Measurements from ENCODE around the gene SEMA6D.

The SEMA6D gene

DNA sequence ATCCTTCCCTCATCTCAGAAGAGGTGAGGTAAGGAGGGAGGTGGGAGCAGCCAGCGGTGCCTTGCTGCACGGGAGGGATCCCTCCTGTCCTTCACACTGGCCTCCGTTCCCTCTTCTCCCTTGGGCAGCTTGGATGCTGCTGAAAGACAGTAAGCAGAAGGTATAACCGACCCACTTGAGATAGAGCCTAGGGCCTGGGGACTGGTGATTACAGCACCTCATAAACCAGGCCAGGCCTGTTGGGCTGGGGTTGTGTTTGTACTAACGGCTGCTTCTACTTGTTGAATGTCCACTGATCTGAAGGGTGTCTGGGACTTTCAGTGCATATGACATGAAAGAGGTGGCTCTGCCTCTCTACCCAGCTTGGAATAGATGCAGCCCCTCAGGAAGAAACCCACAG, 25.0 kb downstream of the SEMA6D start:
- no peak for DNase-seq

DNA sequence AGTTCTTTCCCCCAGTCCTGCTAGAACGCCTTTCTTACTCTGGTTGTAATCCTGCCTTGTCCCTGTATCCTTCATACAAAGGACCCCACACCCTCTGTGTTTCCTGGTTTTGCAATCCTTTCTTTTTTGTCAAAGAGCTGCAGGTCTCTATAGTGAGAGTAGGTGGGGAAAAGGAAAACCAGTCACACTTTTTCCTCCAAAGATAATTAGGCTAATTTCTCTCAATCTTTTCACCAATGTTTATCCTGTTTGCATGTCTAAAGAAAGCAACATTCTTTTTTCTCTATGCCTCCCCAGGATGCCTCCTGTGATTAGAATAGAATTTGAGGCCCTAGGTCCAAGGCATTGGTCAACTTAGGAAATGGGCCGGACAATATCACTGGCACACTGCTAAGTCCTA, 25.4 kb downstream of the SEMA6D start:
- no peak for DNase-seq

DNA sequence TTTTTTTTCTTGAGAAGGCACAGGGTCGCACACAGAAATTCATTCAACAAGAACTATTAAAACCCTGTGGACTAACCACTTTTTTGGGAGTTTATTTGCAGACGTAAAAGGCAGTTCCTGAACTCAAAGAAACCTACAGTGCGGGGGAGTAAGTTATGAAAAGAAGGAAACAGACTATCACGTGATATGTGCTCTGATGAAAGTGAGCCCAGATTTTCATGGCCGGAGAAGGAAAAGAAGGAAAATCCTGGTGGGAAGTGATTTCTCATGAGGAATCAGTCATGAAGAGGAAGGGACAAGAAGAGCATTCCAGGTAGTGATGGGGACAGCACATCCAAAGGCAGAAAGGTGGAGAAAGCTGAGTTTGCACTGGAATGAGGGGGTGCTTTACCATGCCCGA, 26.1 kb downstream of the SEMA6D start:
- DNase-seq, result no peak

DNA sequence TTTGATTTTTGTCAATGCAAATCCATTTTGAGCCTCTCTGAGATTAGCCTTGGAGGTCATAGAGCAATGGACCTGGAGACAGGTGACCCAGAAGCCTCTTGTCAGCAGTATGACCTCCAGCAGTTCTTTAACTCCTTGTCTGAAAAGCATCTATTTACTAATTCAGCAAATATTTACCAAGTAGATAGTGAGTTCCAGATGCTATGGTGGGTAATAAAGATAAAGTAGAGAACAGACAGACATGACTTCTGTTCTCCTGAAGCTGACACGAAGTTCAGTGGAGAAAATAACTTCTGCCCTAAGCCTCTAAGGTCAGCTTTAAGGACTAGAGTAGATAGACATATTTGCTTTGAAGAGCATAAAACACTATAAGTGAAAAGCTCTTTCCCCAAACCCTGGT, 26.6 kb downstream of the SEMA6D start:
- DNase-seq, result no peak

DNA sequence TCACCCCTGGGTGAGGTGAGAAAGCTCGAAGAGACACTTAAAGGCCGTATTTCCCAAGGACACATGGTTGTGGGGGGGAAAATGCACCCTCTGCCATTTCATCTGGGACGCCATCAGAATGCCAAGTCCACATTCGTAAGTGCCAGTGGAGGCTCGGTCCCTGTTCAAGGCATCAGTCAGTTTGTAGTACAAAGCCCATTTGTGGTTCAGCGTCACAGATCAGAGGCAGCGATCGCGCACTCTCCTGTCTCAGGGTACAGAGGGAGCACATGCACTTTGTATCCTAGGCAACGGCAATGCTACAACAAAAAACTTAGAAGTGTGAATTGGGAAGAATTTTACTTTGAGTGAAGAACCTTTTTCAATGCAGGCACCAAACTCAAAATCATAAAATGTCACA, 27.2 kb downstream of the SEMA6D start:
- DNase-seq, result peak in 26 of 56 donors; percentile 6 to 62 (median 26)

DNA sequence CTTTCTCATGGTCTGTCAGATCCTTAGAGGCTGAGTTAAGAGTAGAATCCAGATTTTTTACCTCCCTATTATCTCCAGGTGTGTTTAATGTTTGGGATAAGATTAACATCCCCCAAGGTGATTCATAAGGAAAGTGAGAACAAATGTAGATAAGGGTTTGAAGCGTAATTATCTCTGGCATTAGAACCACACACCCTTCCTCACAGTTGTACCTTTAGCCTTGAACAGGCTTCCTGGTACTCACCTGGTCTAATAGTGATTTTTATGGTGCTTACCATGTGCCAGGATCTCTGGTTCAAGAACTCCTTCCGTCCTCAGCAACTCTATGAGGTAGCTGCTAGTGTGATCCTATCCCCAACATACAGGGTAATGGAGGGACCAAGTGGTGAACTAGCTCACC, 27.7 kb downstream of the SEMA6D start:
- DNase-seq, result no peak

DNA sequence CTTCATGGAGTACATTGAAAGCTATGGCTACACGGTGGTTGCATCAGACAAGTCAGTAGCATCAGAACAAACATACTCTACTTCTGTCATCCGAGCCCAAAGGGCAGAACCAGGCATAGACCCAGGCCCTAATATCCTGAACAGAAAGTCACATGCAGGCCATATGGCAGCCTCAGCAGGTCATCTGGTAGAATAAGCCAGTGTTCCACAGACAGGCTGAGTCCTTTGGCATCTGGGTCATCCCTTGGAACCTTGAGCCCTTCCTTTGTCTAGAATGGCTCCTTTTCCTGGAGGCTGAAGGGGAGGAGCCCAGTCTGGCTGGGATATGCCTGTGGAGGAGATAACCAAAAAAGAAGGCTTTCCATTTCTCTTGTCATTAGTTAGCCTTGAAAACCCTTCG, 29.2 kb downstream of the SEMA6D start:
- DNase-seq, result no peak

DNA sequence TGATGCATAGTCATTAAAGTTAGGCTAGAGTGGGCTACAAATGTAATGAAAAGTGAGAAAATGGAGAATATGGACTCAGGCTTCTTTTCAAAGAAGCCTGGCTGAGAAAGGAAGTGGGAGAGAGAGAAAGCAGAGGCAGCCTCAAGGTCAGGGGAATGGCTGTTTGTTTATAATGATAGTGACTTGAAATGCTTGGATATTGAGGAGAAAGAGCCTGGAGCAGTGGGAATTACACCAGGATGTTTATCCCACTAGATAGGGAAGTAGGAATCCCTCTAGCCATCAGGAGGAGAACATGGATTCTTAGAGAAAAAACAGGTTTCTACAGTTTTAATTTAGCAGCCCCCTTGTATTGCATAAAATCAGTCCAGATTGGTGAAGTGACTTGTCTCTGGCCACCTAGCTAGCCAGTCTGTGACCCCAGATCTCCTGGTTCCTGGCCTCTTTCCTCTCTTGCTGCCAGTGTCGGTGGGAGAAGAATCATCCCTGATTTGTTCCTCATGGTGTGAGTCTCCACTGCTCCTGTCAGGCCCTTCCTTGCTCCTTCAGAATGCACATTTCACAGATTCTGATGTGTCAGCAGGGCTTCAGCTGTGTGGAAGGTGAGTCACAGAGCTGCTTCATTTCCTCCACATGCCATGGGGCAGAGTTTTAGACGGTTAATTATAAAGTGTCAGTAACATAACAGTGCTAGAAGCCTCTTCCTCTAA, 32.9 kb downstream of the SEMA6D start:
- DNase-seq, result peak in 2 of 56 donors; percentile 11 to 19

DNA sequence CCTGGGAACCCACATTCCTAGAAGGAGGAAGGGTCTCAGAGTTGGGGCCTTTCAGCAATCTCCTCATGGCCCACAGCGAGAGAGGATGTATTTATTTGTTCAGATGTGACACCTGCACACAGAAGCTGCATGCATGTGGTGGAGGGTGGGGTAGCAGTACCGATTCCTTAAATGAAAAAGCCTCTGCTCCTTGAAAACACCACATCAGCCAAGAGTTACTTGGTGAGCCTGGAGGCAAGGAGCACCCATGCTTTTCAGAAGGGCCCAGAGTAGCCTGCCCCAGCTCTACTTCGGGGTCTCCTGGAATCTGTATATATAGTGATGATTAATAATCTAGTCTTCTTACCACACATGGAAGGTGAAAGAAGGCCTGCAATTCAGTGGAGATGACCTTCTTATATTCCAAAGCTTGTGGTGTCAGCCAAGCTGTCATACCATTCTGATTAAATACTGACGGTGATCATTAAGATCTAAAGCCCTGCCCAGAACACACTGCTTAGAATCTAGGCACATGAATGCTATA, 33.5 kb downstream of the SEMA6D start:
- no peak for DNase-seq

DNA sequence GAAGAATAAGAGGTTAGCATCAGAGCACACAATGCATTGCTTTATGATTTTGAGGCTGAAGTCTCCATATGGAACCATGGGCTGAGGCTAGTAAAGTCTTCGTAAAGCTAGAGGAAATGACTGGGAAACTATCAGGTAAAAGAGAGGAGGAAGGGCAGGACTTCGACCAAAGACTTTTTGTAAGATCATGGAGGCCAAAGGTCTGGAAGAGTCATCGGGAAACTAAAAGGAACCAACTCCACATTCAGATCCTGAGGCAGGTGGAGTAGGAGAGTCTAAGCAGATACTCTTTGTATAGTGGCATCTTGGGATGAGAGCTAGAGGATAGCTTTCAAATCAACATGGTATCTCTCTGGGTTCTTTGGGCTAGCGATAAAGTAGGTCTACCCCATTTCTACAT, 36.3 kb downstream of the SEMA6D start:
- DNase-seq, result no peak

DNA sequence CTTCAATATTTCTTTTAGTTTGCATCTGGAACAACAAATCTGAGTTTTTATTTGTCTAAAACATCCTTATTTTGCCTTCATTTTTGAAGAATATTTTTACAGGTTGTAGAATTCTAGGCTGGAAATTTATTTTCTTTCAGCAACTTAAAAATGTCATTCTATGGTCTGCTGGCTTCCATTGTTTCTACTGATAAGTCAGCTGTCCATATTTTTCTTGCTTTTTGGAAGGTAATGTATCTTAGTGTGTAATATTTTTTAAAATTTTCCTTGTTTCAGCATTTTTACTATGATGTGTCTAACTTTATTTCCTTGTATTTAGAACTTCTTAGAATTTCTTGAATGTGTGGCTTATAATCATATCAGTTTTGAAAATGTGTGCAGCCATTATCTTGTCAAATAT, 37.0 kb downstream of the SEMA6D start:
- no peak for DNase-seq

DNA sequence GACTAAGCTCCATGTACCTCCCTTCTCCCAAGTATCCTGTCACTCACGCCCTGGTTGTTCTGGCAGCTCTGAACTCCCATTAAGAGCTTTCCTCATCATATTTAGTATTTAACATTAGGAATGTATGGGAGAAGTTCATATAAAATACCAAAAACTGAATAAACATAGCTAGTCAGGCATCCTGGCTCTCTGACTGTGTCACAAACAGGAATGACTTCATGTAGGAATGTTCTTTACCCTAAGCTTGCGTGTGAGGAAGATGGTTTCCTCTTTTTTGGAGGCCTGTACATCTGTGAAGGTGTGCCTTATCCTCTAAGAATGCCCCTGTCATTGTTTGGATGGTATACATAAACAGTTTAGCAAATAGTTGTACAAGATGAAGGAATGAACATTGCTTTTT, 38.6 kb downstream of the SEMA6D start:
- no peak for DNase-seq

DNA sequence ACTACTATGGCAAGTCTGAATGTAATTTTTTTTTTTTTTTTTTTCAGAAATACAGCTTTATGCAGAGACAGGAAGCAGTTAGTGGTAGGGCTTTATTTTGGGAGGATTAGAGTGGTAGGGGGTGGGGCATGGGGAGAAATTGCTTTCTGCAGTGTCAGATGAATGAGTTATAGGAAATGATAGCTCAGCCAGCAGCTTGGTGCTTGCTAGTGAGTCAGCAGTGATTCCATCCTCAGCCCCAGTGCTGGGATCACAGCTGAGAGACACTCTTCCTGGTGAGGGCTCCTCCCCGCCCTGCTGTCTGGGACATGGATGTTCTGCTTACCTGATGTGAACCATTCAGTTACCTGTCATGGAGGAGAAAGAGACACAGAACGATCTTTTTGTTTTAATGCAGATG, 39.6 kb downstream of the SEMA6D start:
- peak in 15 of 56 donors; percentile 4 to 68 (median 22) for DNase-seq

DNA sequence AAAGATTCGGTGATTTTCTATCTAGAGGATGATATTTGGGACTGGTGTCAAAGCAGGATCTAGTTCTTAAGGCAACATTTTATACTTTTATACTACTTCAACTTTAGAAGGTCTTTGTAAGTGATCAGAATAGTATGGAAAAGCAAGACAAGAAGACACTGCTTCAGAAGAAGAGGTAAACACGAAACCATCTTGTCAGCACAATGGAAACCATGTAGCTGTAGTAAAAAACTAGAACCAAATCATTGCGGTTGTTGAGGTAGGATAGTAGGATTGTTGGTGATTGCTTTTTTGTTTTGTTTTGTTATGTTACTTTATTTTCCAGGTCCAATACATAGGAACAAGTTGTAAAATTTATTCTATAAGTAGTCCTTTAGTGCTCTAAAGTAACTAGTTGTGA, 40.0 kb downstream of the SEMA6D start:
- no peak for DNase-seq

DNA sequence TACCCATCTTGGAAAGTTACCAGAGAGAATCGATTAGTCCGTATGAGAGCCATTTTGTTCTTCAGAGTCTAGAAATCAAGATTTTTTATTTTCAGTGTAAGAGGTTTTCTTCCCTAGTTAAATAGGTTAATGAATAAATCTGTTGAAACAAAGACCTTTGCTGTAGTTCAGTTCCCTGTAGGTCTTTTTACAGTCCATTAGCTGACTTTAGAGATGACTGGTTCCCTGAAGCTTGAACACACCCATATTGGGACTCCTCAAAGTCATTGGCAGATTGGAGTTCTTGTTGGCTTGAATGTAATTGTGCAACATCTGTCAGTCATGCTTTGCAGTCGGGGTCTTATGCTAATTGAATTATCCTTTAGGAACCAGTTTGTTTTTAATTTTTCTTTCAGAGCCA, 45.3 kb downstream of the SEMA6D start:
- DNase-seq, result no peak

DNA sequence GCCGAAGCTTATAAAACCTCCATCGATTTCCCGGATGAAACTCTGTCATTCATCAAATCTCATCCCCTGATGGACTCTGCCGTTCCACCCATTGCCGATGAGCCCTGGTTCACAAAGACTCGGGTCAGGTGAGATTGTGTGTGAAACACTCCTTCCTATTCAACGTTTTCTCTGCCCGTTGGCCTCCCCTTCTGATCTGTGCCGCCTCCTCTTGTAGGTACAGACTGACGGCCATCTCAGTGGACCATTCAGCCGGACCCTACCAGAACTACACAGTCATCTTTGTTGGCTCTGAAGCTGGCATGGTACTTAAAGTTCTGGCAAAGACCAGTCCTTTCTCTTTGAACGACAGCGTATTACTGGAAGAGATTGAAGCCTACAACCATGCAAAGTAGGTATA, 47.4 kb downstream of the SEMA6D start:
- DNase-seq, result no peak

DNA sequence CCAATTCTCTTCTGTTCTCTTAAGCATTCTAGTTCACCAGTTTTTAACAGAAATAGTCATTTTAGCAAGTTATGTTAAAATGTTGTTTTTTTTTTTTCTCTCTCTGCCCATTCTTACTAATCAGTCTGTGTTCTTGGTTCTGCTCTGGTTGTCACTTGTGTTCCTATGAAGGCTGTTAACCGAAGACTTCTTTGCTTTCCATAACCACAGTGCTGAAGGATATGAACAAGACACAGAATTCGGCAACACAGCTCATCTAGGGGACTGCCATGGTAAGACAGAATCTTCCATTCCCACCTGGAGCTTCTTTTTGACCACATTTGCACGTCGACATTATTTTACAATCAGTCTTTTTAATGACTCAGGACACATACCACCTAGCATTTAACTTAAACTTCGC, 49.1 kb downstream of the SEMA6D start:
- no peak for DNase-seq

DNA sequence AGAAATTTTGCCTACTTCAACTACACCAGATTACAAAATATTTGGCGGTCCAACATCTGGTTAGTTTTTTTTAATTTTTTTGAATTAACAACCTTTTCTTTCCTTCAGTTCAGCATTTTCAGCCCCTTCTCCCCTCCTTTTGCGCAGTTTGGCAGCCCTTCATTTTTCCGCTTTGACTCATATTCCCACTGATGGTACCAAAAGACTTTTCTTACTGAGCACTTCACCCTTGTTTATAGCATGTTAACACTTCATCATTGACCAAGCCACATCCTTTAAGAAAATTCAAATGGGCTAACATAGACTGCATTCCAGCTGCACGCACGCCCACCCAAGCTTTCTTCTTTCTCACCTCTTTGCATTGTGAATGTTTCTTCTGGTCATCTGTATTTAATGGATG, 49.7 kb downstream of the SEMA6D start:
- DNase-seq, result no peak

DNA sequence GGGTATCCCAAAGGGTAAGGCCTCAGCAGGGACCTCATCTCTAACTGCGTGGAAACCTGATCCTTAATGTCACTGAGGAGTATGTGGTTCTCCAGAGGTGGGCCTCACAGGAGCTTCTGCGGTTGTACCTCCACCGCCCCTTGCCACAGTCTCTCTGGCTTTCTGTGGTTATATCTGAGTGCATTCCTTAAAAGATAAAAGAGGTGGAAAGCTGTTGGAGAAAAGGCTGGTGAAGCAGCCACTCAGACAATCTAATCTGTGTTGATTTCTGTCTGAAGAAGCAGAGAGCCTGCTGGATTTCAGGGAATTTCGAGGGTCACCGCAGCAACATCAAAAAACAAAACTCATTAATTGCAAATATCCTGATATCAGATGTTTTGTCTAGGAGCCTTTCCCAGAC, 51.4 kb downstream of the SEMA6D start:
- no peak for DNase-seq

DNA sequence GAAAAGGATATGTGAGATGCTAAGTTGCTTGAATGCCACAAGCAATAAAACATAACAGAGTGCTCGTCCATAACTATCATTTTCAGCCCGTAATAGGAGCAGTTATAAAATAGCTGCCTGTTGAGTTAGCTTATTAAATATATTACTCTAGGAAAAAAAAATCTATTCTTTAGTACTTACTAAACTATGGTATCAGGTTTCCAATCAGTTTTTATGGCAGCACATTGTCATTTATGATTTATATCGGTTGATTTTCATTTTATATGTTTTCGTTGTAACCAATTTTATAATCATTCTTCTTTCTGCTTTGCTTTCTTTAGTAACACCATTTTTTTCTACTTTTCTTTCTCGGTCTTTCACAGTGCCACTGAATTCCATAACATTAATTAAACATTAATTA, 51.9 kb downstream of the SEMA6D start:
- DNase-seq, result no peak

DNA sequence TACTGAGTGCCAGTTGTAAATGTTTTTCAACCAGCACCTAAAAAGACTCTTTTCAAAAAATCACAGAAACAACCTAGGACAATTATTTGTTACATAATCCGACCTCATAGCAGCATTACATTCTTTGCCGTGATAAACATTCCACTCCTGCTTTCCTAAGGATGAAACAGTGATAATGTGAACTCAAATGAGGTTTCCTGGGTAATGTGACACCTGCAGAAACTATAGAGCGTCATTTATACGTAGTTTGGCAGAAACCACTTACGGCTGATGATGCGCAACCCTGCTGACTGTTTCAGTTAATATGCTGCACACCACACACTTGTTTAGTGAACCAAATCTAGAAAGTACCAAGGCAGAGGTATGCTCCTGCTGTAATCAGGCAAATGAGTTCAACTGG, 55.8 kb downstream of the SEMA6D start:
- DNase-seq, result no peak

DNA sequence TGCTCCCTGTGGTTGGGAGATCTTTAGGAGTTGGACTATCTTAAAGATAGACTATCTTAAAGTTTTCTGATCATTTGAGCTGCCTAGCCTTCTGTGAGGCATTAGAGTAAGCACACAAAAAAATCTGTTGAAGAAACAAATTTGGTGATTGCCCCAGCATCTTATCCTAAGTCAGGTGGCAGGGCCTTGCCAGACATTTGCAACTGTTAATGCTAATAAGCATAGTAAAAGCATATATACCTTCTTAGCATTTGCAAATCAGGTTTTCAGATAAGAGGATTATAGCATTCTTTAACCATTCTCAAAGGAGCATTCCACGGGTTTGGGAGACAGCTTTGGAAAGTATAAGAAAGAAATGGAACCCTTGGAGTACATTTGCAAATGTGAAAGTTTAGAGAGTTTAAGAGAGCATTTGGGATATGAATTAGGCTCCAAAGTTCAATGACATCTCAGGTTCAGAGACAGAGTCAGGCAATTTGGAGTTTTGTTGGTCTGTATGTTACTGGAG, 61.0 kb downstream of the SEMA6D start:
- DNase-seq, result no peak

DNA sequence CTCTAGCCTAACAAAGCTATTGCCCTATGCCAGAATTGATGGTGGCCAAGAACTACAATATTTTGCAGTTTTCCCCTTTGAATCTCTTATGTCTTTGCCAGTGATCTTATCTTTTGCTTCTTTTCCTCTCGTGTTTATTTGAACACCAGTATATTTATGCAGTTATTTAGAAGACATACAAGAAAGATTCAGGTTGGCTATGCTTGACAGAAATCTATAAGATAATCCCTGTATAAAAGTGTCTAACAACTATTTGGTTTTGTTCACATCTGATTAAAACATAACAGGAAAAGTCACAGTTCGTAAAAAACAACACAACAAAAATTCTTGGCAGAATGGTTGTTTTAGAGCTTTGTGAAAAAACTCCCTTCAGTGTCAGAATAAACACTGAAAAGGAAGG, 63.7 kb downstream of the SEMA6D start:
- DNase-seq, result no peak

DNA sequence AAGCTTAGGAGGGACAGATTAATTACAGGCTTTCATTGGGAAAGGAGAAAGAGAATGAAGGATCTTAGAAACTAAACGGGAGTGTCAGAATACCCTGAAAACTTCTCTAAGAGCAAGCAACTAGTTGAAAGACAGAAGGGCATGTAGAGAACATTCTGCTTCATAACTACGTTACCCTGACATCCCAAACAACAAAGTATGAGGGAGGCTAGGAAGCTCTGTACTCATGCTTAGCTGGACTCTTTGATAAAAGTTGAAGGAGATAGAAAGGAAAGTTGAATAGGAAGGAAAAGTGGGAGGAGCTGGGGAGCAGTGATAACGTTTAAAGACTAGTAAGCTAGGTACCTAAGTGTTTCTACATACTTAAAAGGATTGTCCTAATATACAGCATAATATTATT, 64.2 kb downstream of the SEMA6D start:
- DNase-seq, result no peak
